Naive B cell (primary cell): ENCODE data around the gene GFER. TPM values are rescaled to one million over a fixed set of nuclear protein-coding genes. Genes with fewer than 3 reads are reported as not detected.
A peak's percentile ranks its signal among the peaks of the same experiment; 100 is the strongest.
"Not testable (repeated sequence)": the region's sequence is repeated elsewhere in the genome, so short reads cannot be mapped to it uniquely, and the experiment has no call there.

Experiments
- ATAC-seq, 2 donors: fragments of 150-1000 bp; cut with Tn5 transposase; 2 replicates each; pipeline ENCODE4 v1.10.0; 2021; ENCODE audit warnings: low read depth in 2 of 2, mild to moderate bottlenecking in 2 of 2, moderate library complexity in 2 of 2
- DNase-seq: peaks from one replicate; pipeline ENCODE4 v3.0.0; 2022
- H3K27ac Mint-ChIP-seq, 6 donors: one replicate each; pipeline ENCODE4 v1.8.0; 2020 to 2022; ENCODE audit warnings: mild to moderate bottlenecking in 6 of 6, mixed read lengths in 6 of 6, moderate library complexity in 5 of 6, inconsistent platforms in 2 of 6
- H3K27me3 Mint-ChIP-seq, 3 donors: one replicate each; pipeline ENCODE4 v1.8.0; 2021 to 2022; ENCODE audit warnings: mixed read lengths in 3 of 3, mild to moderate bottlenecking in 1 of 3
- H3K36me3 Mint-ChIP-seq, 2 donors: one replicate each; pipeline ENCODE4 v1.8.0; 2020 to 2022; ENCODE audit warnings: mixed read lengths in 2 of 2, inconsistent platforms in 1 of 2, mild to moderate bottlenecking in 1 of 2
- H3K4me1 Mint-ChIP-seq, 3 donors: one replicate each; pipeline ENCODE4 v1.8.0; 2020 to 2022; ENCODE audit warnings: mixed read lengths in 3 of 3, inconsistent platforms in 1 of 3, mild to moderate bottlenecking in 1 of 3, moderate library complexity in 1 of 3
- H3K4me3 Mint-ChIP-seq, 8 donors: one replicate each; pipeline ENCODE4 v1.8.0; 2020 to 2022; ENCODE audit warnings: mild to moderate bottlenecking in 8 of 8, mixed read lengths in 8 of 8, moderate library complexity in 8 of 8, inconsistent platforms in 2 of 8
- H3K9me3 Mint-ChIP-seq, 7 donors: one replicate each; pipeline ENCODE4 v1.8.0; 2020 to 2022; ENCODE audit warnings: mixed read lengths in 7 of 7, mild to moderate bottlenecking in 5 of 7, inconsistent platforms in 2 of 7, moderate library complexity in 1 of 7
- polyA plus RNA-seq, 6 donors: library from polyadenylated mRNA; unstranded; fragments of 300-500 nt; fragmentation: Illumina TruSeq; gene quantifications; one replicate each; pipeline ENCODE4 v1.2.3, GENCODE V29; 2021; ENCODE audit warnings: low read depth in 6 of 6

The GFER gene
- 10 to 100 TPM; 31.9 to 58.2 (median 37.6) TPM for polyA plus RNA-seq

GRCh38 chr16:1983544-1984346 is at the start of gene GFER:
GFER (plus strand) TSS chr16:1984193; CDS start chr16:1984219, 26 bp downstream.
- ATAC-seq (peak; percentile 71 to 72), DNase-seq (peak; percentile 72)
- H3K36me3 Mint-ChIP-seq = no peaks in the 10 kb centered on the region
- H3K9me3 Mint-ChIP-seq = peaks cover 0 to 2% (median 0%) of the 10 kb centered on the region in 7 donors
- peaks cover 12 to 32% (median 23%) of the 10 kb centered on the region in 3 donors for H3K27me3 Mint-ChIP-seq
- H3K27ac Mint-ChIP-seq = peak within 1 kb of the TSS in 4 of 6 donors; percentile 63 to 82 (median 76)
- peaks cover 19 to 27% (median 24%) of the 10 kb centered on the region in 3 donors for H3K4me1 Mint-ChIP-seq
- H3K4me3 Mint-ChIP-seq = peak within 1 kb of the TSS; percentile 74 to 90 (median 84)

- no peak for ATAC-seq
- Mint-ChIP-seq H3K36me3 (no peaks in the 10 kb centered on the region), H3K4me3 (no peak overlapping the region), H3K27ac (no peak overlapping the region), H3K4me1 (peaks cover 3 to 6% (median 6%) of the 10 kb centered on the region in 3 donors), H3K9me3 (no peaks in the 10 kb centered on the region), H3K27me3 (no peaks in the 10 kb centered on the region)
- DNase-seq = no peak
These were observed 47.0 kb upstream of the GFER start for GRCh38 chr16:1936945-1937479.

GRCh38 chr16:1938316-1938715 is 45.7 kb upstream of the GFER start:
- Mint-ChIP-seq H3K4me1 (peaks cover 6 to 15% (median 11%) of the 10 kb centered on the region in 3 donors), H3K27ac (no peak overlapping the region), H3K4me3 (peak overlapping the region in 1 of 8 donors; percentile 53), H3K9me3 (no peaks in the 10 kb centered on the region), H3K36me3 (no peaks in the 10 kb centered on the region), H3K27me3 (no peaks in the 10 kb centered on the region)
- ATAC-seq (no peak), DNase-seq (no peak)

- peaks cover 6 to 16% (median 15%) of the 10 kb centered on the region in 3 donors for H3K4me1 Mint-ChIP-seq
- no peak overlapping the region for H3K4me3 Mint-ChIP-seq
- H3K9me3 Mint-ChIP-seq = no peaks in the 10 kb centered on the region
- no peak for DNase-seq
- peak overlapping the region in 1 of 6 donors; percentile 78 for H3K27ac Mint-ChIP-seq
- H3K36me3 Mint-ChIP-seq = no peaks in the 10 kb centered on the region
- no peaks in the 10 kb centered on the region for H3K27me3 Mint-ChIP-seq
- ATAC-seq = no peak
These were observed 45.1 kb upstream of the GFER start for GRCh38 chr16:1938910-1939309.

GRCh38 chr16:1939833-1940232 is 44.2 kb upstream of the GFER start:
- H3K27me3 Mint-ChIP-seq, H3K27ac Mint-ChIP-seq, DNase-seq, ATAC-seq, H3K36me3 Mint-ChIP-seq, H3K9me3 Mint-ChIP-seq: not testable (repeated sequence)
- peaks cover 10 to 18% (median 15%) of the 10 kb centered on the region in 3 donors for H3K4me1 Mint-ChIP-seq
- H3K4me3 Mint-ChIP-seq = peak overlapping the region in 1 of 8 donors; percentile 35

GRCh38 chr16:1940273-1941161 is 43.5 kb upstream of the GFER start:
- Mint-ChIP-seq H3K4me1 (peaks cover 10 to 18% (median 15%) of the 10 kb centered on the region in 3 donors), H3K9me3 (no peaks in the 10 kb centered on the region), H3K27ac (no peak overlapping the region), H3K36me3 (no peaks in the 10 kb centered on the region), H3K4me3 (peak overlapping the region in 3 of 8 donors; percentile 40 to 88 (median 59)), H3K27me3 (no peaks in the 10 kb centered on the region)
- no peak for ATAC-seq
- no peak for DNase-seq

GRCh38 chr16:1941162-1942046 is 42.6 kb upstream of the GFER start:
- DNase-seq (no peak), ATAC-seq (no peak)
- peaks cover 10 to 18% (median 15%) of the 10 kb centered on the region in 3 donors for H3K4me1 Mint-ChIP-seq
- H3K9me3 Mint-ChIP-seq = no peaks in the 10 kb centered on the region
- H3K4me3 Mint-ChIP-seq = peak overlapping the region; percentile 83 to 92 (median 90)
- no peaks in the 10 kb centered on the region for H3K36me3 Mint-ChIP-seq
- peak overlapping the region in 2 of 6 donors; percentile 30 to 34 for H3K27ac Mint-ChIP-seq
- no peaks in the 10 kb centered on the region for H3K27me3 Mint-ChIP-seq

- H3K9me3 Mint-ChIP-seq = no peaks in the 10 kb centered on the region
- no peak for DNase-seq
- no peak for ATAC-seq
- peak overlapping the region in 3 of 6 donors; percentile 42 to 77 (median 49) for H3K27ac Mint-ChIP-seq
- no peaks in the 10 kb centered on the region for H3K36me3 Mint-ChIP-seq
- H3K4me1 Mint-ChIP-seq = peaks cover 10 to 18% (median 15%) of the 10 kb centered on the region in 3 donors
- H3K4me3 Mint-ChIP-seq = peak overlapping the region; percentile 83 to 92 (median 90)
- H3K27me3 Mint-ChIP-seq = no peaks in the 10 kb centered on the region
These were observed 41.8 kb upstream of the GFER start for GRCh38 chr16:1942047-1942809.

GRCh38 chr16:1942810-1943726 is 40.9 kb upstream of the GFER start, which contains the start of gene MSRB1:
MSRB1 (minus strand) TSS chr16:1943199; CDS start chr16:1943156, 43 bp downstream.
- Mint-ChIP-seq H3K4me3 (peak within 1 kb of the TSS; percentile 83 to 92 (median 90)), H3K9me3 (no peaks in the 10 kb centered on the region), H3K36me3 (no peaks in the 10 kb centered on the region), H3K4me1 (peaks cover 10 to 18% (median 15%) of the 10 kb centered on the region in 3 donors), H3K27ac (peak within 1 kb of the TSS; percentile 49 to 87 (median 72)), H3K27me3 (no peaks in the 10 kb centered on the region)
- peak; percentile 97 to 98 for ATAC-seq
- peak; percentile 99 for DNase-seq

- H3K27ac Mint-ChIP-seq = peak overlapping the region in 3 of 6 donors; percentile 75 to 92 (median 78)
- no peaks in the 10 kb centered on the region for H3K36me3 Mint-ChIP-seq
- H3K9me3 Mint-ChIP-seq = no peaks in the 10 kb centered on the region
- no peak for ATAC-seq
- no peak for DNase-seq
- peak overlapping the region in 7 of 8 donors; percentile 25 to 91 (median 82) for H3K4me3 Mint-ChIP-seq
- no peaks in the 10 kb centered on the region for H3K27me3 Mint-ChIP-seq
- H3K4me1 Mint-ChIP-seq = peaks cover 10 to 18% (median 15%) of the 10 kb centered on the region in 3 donors
These were observed 39.3 kb upstream of the GFER start for GRCh38 chr16:1944612-1945199.
